HG03342 (cell line): Measurements from ENCODE around the gene PRPF8.
"Not testable (repeated sequence)": the region's sequence is repeated elsewhere in the genome, so short reads cannot be mapped to it uniquely, and the experiment has no call there.

Experiments used
- ATAC-seq: cut with Tn5 transposase; IDR thresholded peaks from one replicate; pipeline ENCODE4 v1.9.1; 2021; ENCODE audit warnings: mild to moderate bottlenecking, moderate library complexity; ENCODE audit not compliant: unreplicated experiment

PRPF8 gene

DNA sequence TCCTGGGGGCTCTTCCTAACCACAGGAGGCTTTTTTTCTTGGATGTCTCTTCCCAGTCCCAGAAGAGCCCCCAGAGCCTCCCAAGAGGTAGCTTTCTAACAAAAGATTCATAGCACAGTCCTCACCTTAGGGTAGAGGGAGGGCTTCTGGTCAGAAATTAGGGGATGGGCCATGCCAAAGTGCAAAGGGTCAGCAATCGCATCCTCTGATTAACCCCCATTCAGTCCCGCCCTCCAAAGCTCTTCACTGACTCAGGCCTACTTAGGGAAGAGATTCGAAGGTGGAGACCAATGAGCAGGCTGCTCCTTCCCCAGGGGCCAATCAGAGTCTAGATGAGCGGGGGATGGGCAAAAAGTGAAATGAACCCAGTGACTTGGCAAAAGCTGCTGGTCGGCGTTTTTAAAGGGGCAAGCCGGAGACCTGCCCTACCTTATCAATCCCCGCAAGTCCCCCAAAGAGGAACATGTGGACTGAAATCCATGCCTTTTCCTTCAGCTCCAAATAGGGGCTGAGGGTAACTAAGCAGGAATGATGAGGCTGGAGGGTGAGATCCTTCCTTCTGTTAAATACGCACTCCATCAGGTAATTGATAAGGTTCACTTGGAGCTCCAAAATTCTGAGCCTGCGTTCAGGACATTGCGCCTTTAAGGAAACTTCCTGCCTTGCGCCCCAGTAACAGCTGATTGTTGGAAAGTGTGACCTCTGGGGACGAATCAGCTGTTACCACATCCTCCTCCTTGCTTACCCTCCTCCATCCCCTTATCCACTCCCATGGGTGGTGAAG is 32.4 kb upstream of the PRPF8 start:
- peak; percentile 44 for ATAC-seq

DNA sequence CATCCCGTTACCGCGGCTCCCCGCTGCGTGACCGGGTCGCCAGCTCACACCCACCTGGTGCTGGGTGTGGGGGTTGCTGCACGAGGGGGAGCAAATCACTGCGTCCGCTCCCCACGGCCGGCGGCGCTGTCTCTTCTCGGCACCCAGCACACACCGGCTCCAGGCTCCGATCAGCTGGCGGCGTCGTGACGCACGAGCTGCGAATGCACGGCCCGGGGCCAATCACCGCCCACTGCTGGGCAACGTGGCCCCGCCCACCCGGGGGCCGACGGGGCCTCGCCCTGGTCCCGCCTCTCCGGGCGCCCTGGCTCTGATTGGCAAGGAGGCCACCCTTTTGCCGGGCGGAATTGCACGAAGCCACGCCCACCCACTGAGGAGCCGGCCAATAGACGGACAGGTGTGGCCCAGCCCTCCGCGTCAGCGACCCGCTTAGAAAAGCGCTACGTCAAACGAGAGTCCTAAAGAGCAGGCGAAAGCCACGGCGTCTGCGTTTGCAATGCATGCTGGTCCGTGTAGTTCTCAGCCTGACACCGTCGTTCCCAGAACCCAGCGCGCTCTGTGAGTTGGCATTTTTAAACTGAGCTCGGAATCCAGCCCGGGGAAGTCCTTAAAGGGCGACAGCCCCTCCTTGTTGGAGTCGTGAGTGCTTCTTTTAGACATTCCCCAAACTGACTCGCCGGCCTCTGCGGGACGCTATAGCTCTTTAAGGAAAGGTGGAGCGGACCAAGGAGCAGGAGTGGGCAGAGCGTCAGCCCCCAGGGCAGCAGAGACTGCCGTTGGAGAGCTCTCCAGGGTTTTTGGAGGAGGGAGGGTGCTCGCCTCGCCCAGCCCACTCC is 31.6 kb upstream of the PRPF8 start:
- ATAC-seq = peak; percentile 80

DNA sequence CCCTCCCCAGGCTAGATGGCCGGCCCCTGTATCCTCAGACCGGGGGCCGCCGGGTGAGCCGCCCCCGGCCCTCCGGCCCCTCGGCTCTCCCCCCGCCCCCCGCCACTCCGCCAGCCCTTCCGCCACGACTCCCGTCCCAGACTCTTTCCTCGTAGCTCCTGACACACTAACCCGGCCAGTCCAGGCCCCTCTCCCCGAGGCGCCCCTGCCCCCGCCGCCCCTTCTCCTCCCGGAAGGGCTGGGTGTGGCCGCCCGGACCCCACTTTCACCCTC is 31.1 kb upstream of the PRPF8 start:
- no peak for ATAC-seq

DNA sequence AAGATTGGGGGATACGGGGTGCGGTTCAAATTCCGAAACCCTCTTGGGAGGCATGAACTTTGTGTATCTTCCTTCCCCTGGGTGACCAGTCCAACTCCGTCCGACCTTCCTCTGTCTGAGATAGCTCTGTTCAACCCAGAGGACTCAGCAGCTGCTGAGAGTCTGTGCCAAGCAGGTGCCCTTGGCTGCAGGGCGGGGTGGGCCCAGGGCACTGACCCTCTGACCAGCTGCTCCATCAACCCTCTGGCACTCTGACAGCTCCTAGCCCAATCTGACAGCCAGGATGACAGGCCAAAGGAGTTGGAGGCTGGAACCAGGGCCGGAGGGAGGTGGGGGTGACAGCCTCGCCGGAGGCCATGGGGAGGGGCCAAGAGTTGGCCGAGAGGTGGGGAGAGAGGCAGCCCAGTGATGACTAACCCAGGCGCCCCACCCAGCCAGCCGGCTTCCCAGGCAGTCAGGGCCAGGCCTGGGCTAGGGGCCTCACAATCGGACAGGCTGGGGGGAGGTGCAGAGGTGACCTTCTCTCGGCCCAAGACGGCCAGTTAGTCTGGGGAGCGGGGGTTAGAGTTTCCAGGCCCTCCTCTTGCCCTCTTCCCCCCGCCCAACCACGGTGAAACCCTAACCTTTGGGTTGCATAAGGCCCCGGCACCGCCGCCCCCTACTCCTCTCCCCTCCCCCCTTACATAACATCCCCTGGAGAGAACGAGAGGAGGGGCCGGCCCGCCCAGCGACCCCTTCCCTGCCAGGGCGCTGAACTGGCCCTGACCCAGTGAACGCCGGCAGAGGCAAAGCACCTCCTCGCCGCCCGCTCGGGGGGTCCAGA is 30.5 kb upstream of the PRPF8 start:
- ATAC-seq = no peak

DNA sequence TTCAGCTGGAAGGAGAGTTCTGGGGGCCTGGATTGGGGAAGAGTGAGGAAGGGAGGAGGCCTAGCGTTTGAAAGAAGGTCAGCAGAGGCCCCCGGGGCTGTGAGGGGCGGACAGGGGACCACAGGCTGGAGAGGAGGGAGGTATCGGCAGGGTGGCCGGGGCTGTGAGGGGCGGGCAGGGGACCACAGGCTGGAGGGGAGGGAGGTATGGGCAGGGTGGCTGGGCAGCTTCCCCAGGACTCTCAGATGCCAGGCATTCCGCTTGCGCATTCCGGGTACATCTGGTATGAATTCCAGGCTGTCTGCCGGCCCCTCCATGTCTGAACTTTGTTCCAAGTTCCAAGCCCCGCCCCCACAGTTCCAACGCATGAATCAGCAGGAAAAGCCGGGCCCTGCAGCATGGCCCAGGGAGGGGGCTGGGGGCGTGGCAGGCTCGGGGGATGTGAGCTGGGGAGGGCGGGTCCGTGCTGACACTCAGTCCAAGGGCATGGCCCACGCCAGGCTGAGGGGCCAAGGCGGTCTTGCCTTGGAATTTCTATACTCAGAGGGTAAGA is 29.8 kb upstream of the PRPF8 start:
- ATAC-seq = no peak

DNA sequence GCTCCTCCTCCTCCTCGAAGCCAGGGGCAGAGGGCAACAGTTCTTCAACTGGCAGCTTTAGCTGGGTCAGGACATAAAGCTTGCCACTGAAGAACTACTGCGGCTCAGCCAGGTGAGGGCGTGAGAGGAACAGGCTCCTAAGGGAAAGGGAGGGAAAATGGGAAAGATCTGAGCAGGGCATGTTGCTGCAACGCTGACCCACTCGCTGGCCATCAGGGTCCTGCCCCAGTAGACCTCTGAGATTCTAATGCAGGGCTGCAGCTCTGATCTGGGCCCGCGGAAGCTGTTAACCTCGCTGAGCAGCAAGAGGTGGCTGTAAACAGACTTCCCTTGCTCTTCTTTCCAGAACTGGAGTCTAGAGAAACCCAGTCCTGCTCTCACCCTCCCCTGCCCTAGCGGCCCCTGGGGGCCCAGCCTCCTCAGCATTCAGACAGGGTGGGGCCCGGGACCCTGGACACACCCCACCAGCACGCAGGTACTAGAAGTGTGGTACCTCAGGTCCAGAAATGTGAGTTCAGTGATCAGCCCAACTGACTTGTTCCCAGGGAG is 29.3 kb upstream of the PRPF8 start:
- no peak for ATAC-seq

DNA sequence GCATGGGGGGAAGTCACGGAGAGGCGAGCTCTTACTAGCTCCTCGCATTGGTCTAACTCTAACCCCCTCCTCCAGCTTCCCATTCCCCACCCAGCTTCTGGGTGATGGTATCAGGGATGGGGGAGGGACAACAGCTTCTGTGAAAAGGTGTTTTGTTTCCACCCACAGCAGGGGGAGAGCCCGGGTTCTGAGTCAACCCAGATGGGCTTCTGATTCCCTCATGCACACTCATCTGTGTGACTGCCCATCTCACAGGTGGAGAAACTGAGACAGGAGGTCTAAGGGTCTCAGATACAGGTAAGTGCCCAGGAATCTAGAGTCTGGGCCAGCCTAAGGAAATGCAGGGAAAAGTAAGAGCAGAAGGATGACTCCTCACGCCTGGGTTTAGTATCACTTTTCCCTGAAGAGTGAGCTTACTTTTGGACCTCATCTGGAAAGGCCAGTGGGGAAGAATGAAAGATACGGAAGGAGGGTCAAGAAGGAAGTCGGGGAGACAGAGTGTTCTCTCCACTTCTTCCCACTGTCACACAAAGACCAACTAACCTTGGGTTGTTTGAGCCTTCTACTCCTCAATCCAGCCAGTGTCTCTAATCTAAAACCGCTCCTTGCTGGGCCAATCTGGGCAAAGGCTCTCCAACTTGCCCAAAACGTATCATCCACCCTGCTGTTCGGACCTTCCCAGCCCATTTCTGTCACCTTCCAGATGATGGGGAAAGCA is 28.7 kb upstream of the PRPF8 start:
- no peak for ATAC-seq

DNA sequence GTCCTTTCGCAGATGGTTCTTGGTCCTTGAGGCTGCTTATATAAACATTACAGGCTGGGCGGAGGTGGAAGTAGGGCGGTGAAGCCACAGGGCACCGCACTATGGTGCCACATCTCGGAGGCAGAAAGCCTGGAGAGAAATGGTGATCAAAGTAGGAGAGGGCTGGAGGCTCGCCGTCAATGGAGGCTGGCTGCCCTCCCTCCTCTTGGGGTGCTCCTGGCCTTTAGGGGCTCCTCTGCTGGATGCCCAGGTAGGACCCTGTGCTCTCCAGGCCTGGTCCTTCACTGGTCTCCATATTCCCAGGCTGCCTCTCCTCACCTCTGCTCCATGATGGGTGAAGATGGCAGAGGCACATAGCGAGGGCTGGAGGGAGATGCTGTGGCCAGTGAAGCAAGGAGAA is 27.6 kb upstream of the PRPF8 start:
- no peak for ATAC-seq

DNA sequence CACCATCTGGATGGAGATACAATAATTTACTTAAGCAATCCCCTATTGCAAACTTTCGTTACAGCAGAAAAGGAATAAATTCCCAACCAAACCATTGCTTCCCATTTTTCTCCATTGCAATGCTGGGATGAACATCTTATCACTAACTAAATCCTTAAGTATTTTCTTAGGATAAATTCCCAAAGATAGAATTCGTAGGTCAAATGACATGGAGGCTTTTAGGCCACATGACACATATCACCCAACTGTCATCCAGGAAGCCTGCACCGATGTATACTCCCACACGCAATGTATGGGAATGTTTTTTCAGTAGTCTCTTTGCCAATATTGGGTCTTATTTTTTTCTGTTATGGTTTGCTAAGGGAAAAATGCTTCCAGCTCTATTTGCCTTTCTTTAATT is 27.1 kb upstream of the PRPF8 start:
- no peak for ATAC-seq

DNA sequence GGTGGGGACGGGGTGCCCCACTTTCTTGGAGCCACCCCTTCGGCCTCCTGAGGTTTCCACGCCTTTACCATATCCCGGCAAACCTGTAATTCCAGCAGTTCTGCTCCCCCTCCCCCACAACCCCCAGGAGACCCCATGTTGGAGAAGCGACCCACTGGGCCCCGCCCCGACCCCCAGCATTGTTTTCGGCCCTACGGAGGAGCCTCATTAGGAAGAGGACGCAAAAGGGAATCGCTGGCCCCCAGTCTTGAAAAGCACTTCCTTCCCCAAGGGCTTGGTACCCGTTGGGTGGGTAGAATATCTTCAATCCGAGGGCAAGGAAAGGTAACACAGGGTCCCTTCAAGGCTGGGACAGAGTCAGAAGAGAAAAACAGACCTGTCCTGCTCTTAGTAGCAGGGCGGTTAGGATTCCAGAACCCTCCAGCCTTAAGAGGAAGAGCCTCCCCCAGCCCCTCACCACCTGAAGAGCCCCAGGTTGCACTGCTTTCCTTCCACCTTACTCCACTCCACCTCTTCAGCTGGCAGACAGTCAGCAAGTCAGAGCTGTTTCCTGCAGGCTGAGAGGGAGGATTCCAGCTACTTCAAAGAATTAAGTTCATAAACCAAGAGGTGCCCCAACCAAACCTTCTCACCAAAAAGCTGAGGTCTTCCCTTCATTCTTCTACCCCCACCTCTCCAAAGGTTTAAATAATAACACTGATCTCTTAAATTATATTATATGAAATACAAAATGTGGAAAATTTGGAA is 26.3 kb upstream of the PRPF8 start:
- no peak for ATAC-seq

DNA sequence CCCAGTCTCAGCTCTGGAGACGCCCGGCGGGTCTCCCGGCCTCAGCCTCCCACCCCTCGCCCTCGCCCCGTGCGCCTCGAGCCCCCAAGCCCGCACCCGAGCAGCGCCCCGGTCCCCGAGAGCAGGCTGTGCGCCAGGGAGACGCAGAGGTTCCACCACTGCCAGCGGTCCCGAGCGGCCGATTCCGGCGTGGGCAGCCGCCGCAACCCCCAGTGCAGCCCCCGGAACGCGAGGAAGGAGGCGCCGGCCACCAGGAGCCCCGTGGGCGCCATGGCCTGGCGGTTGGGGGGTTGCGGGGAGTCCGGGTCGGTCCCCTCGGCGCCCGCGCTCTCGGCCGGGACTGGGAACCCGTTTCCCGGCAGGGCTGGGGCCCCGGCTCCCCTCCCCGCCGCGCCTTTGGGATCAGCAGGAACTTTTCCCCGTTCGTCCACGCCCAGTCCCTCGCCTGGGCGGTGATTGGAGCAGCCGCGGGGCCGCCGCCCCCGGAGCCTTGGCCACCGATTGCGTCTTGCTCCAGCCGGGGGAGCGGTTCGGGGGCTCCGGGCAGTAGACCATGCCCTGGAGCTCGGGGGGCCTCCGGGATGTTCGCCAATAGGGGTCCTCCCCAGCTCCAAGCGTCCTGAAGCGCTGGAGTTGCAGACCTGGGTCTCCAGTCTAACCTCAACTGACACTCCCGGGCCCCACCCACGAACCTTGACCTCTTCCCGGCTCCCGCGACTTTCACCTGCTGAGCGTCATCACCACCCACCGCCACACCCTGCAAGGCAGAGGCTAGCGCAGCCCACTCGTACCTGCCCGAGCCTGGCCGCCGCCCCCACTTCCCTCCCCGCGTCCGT is 25.5 kb upstream of the PRPF8 start, which contains the start of gene TLCD2:
TSS of gene TLCD2 (minus strand) at position 407 of the 836 bp plus-strand sequence. CDS start at position 272, 135 bp downstream.
- ATAC-seq = no peak

DNA sequence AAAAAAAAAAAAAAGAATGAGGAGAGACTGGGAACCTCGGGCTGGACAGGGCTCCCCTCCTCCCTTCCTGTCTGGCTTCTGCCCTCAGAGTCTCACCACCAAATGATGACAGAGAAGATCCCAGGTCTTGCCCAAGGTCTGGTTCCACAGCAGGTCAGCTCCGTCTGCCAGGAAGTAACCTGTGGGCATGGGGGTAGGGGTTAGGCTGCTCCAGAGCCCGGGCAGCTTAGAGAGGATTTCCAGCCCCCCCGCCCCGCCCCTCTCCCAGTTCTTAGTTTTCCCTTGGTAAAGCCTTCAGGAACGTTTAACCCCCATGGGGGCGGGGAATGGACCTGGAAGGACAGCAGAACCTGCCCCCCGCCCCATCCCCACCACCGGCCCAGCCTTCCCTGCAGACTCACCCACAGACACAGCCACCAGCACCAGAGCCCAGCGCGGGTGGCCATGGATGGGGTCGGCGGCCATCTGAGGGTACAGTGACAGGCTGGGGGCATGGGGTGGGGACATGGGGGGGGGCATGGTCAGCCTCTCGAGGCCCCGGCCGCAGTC is 24.8 kb upstream of the PRPF8 start:
- ATAC-seq = no peak

DNA sequence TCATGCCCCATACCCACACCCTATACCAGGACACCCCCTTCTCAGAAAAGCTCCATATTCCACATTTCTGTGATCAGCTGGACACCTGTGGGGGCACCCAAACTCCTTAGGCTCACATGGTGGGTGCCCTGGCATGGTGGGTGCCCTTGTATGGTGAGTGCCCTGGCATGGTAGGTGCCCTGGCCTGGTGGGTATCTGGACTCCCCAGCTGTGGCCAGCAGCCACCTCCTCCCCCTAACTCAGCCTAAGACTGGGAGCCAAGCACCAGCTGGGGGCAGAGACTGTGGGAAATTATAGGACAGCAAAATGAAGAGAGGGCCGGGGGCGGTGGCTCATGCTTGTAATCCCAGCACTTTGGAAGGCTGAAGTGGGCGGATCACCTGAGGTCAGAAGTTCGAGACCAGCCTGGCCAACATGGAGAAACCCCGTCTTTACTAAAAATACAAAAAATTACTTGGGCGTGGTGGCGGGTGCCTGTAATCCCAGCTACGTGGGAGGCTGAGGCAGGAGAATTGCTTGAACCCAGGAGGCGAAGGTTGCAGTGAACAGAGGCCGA is 24.2 kb upstream of the PRPF8 start:
- ATAC-seq = not testable (repeated sequence)

DNA sequence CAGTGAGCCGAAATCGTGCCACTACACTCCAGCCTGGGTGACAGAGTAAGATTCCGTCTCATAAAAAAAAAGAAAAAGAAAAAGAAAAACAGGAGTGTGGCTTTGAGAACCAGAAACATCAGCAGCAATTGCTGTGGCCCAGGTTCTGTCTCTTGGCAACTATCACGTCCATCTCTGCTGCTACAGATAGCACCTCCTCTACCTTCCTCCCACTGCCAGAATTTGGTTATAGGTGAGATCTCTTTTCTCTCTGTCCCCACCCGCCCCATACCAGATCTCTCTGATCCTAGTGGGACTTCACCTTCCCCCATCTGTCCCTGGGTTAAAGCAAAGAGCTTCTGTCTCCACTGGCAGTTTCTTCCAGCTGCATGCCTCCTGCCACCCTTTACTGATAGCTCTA is 22.4 kb upstream of the PRPF8 start:
- no peak for ATAC-seq

DNA sequence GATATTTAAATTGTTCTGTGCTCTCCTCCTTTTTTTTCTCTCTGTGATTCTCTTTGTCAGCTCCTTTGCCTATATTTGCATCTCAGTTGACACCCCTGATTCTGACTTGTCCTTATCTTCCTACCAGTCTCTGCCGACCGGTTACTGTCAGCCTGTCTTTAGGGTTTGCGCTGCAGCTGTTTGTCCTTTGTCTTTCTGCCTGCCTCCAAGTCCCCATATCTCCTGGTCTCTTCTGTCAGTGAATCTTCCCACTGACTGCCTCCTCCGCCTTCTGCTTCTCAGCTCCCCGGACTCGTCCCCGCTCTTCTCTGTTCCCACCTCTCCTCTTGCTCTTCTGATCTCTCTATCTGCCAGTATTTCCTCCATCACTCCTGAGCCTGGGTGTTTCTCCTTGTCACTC is 20.3 kb upstream of the PRPF8 start:
- no peak for ATAC-seq

DNA sequence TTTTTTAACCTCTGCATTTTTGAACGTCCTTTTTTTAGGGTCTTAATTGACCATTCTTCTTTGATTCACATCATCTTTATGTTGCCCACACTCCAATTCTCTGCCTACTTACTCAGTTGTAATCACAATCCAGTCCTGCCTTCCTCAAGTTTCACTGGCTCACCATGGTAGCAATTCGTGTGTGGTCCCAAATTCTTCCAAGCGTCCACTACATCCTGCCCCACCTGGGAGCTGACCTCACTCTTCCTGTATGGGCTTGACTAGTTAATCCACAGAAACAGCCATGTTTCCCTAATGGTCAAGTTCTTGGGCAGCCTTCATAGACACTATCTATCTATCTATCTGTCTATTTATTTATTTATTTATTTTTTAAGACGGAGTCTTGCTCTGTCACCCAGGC is 18.4 kb upstream of the PRPF8 start:
- no peak for ATAC-seq

DNA sequence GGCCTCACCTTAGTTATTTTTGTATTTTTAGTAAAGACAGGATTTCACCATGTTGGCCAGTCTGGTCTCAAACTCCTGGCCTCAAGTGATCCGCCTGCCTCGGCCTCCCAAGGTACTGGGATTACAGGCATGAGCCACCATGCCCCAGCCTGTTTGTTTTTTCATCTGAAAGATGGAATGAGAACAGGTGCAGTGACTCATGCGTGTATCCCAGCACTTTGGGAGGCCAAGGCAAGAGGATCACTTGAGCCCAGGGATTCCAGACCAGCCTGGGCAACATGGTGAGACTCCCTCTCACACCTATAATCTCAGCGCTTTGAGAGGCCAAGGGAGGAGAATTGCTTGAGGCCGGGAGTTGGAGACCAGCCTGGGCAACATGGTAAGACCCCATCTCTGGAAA is 15.2 kb upstream of the PRPF8 start:
- ATAC-seq = not testable (repeated sequence)

DNA sequence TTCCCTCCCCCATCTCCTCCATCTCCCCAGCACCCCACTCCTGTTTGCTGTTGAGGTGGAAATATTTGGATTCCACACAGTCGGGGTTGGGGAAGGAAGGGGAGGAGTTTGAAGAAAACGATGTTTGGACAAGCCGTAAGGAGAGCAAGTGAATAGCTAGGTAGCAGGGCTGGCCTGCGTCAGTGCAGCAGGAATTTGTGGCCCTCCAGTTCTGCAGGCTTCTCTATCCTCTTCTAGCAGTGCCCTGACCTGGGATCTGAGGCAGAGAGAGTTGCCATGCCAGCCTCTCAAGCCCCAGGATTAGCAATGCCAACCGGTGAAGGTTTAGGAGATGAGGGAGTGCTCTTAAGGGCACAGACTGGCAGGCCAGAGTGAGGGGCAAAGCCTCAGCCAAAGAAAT is 13.0 kb upstream of the PRPF8 start:
- ATAC-seq = no peak
